ENCODE data around the gene CAB39L.

CAB39L gene

DNA sequence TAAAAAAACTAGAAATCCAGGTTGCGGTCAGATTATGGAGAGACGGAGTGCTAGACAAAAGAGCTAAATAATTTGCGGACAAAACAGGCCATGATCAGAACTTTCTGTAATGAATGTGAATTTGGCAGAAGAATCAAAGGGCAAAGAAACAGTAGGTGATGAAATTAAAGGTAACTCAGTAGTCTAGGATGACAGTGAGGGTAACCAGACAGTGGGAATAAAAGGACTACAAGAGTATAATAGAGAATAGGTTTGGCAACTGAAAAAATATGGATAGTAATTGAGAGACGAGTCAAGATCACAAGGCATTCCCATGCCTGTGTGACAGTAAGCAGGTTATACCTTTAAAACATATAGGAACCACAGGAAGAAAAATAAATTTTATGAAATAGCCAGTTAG, 35.9 kb downstream of the CAB39L start:
- no peak for DNase-seq
- in situ Hi-C loops (cut with MboI; ENCODE audit: low pct_unique_long_range_greater_than_20kb, low sequenced_read_pairs): no loop called here

DNA sequence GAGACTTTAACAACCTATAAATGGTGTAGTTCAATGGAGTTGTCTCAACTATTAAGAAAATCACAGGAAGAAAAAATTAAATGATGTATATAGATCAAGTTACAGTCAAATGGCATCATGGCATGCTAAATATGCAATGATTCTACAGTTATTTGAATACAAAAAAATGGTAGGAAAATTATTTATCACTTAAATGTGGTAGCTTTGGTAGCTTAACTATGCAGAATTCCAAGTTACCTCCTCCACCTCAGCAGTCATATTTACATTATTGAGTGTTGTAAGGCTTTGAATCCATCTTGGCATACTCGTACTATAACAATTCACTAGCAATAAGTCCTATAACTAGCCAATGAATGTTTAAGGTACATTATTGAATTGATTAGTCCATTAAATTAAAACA, 36.8 kb downstream of the CAB39L start:
- in situ Hi-C loops (cut with MboI; ENCODE audit: low pct_unique_long_range_greater_than_20kb, low sequenced_read_pairs): no loop called here
- DNase-seq: no peak

DNA sequence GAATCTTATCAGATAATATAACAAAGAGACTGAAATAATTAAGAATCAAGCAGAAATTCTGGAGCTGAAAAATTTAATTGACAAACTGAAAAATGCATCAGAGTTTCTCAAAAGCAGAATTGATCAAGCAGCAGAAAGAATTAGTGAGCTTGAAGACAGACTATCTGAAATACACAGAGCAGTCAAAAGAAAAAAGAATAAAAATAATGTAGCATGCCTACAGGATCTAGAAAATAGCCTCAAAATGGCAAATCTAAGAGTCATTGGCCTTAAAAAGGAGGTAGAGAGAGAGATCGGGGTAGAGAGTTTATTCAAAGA, 39.2 kb downstream of the CAB39L start:
- DNase-seq: no peak
- in situ Hi-C loops (cut with MboI; ENCODE audit: low pct_unique_long_range_greater_than_20kb, low sequenced_read_pairs): no loop called here

DNA sequence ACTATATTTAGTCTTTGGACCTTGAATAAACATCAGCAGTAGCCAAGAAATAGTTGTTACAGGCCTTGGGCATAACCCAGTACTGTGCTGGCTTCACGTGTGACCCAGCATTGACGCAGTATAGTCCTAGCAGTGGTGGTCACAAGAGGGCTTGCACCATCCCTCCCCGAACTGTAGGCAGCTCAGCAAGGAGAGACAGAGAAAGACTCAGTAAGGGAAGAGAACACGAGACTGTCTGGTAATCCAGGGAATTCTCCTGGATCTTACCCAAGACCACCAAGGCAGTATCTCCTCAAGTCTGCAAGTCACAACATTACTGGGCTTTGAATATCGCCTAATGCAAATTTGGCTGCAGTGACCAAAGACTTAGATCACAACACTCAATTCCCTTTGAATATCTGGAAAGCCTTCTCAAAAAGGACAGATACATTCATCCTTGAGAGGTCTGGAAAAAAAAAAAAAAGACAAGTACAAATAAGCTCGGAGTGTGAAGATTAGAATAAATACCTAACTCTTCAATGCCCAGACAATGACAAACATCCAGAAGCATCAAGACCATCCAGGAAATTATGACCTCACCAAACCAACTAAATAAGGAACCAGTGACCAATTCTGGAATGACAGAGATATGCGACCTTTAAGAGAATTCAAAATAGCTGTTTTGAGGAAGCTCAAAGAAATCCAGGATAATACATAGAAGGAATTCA, 39.7 kb downstream of the CAB39L start:
- in situ Hi-C loops (cut with MboI; ENCODE audit: low pct_unique_long_range_greater_than_20kb, low sequenced_read_pairs): no loop called here
- no peak for DNase-seq

DNA sequence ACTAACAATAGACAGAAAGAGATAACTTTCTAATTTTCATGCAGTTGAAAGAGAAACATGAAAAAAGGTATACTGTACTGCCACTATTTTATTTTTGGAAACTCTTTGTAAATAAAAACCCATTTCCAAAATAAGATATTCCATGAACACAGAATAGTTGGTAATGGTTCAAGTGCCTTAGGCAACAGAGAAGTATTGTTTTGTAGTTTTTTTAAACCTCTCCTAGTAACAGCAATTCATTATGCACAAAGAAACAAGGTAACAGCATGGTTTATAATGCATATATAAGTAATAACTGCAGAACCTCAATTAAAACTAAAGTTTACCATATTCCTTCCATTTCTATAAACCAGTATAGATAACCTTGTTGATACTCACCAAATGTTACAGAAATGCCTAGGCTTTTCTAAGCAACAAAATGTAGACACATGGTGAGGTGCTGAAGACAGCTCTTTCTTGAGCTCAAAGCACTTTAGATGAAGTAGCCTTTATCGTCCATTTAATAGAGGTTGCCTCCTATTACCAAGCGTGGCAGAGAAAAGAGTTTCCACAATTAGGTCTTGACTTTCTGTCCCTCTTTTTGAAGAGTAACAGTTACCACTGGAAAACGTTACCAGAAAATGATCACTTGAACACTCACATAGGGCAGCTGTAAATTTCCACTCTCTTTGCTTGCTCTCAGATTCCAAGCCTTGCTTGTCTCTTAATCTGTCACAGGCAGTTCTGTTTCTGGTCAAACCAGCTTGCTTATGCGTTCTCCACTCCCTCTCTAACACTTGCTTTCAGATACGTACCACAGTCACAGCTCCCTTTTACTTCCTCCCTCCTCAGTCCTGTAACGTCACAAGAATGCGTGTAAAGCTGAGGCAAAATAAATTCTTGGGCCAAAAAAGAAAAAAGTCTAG, 42.9 kb downstream of the CAB39L start:
- DNase-seq: peak; percentile 41
- in situ Hi-C loops (cut with MboI; ENCODE audit: low pct_unique_long_range_greater_than_20kb, low sequenced_read_pairs): no loop called here

DNA sequence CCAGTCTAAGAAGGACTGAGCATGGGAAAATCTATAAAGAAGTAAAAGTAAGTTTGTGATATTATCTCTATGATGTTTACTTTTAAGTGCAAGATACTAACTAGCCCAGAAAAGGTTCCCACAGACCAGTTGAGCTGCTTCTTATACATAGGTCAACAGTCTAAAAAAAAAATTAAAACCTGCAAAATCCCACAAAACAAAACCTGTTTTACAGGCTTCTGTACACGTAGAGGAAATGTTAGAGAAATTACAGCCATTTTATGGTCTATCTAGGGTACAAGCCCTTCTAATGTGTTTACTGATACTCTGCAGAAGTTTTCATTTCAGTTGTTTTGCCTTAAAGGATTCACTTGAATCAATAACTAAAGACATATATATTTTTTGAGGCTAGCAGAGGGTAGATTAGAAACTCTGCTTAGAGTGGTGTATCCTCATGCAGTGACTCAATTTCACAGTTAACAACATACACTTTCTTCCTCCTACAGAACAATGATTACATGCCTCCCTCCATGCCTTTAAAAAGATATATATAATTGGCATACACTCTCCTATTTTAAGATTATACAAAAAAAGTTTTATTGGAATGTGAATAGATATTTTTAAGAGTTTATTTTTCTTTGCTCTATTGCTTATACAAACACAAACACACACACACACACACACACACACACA, 43.9 kb downstream of the CAB39L start:
- in situ Hi-C loops (cut with MboI; ENCODE audit: low pct_unique_long_range_greater_than_20kb, low sequenced_read_pairs): no loop called here
- DNase-seq: no peak

DNA sequence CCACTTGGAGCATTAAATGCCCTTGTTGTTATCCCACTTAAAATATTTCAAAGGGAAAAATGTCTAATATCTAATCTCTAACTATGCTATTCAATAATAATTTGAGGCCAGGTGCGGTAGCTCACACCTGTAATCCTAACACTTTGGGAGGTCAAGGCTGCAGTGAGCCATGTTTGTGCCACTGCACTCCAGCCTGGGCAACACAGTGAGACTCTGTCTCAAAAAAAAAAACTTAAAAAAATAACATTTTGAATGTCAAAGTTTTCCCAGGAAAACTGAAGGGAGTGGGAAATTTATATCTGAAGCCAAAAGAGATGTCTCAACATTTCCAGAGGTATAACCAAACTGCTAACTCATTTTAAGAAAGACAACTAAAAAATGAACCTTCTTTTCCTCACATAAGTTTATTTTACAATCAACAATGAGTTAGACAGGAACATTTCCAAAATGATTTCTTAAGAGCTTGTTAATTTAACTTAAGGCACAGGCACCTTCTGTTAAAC, 47.9 kb downstream of the CAB39L start:
- in situ Hi-C loops (cut with MboI; ENCODE audit: low pct_unique_long_range_greater_than_20kb, low sequenced_read_pairs): no loop called here
- no peak for DNase-seq

DNA sequence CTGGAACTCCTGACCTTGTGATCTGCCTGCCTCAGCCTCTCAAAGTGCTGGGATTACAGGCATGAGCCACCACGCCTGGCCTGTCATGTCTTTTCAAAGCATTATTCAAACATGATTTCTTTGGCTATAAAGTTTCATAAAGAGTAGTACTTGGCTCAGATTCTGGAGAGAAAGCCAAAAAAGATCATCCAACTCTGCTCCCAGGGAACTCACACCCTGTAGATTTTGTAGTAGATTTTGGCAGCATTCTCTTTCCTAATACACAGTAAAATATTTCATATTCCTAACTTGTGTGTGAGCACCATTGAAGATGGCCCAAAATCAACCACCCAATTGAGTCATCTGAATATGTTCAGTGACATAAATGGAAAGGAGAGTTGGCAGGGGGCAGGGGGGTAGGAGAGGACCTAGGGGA, 48.4 kb downstream of the CAB39L start:
- no peak for DNase-seq
- in situ Hi-C loops (cut with MboI; ENCODE audit: low pct_unique_long_range_greater_than_20kb, low sequenced_read_pairs): no loop called here

DNA sequence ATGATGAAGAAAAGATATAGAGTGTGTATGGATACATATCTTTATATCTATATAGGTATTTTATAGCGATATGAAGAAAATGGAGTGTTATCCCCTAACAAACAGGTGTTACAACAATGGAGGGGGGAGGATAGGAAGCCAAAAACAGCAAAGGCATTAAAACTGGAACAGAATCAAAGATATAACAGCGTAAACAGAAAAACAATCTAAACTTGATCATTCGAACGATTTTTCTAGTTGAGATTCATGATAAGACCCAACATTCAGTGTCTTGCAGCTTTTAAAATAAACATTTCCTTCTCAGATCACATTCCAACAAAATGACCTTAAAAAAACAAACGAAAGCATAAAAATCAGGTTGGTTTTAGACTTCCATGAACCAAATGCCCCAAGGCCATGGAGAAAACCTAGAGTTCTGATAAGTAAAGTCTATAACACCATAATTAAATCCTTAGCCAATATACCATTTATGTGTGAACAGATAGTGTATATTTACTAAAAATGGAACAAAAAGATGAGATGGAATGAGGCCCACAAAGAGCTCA, 55.7 kb downstream of the CAB39L start:
- in situ Hi-C loops (cut with MboI; ENCODE audit: low pct_unique_long_range_greater_than_20kb, low sequenced_read_pairs): no loop called here
- DNase-seq: no peak

DNA sequence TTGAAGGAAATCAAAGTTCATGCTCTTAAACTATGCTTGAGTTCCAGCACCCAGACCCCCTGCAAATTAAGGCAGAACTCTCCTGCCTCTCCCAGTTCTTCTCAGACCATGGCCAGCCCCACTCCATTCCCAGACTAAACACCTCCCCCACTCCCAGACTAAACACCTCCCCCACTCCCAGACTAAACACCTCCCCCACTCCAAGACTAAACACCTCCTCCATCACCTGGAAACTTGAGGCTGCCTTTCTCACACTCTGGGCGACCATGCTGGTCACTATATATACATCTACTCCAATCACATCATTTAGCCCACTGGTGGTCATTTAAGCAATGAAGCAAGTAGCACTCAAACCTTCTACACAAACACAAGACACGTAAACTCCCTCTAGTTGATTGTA, 57.2 kb downstream of the CAB39L start:
- in situ Hi-C loops (cut with MboI; ENCODE audit: low pct_unique_long_range_greater_than_20kb, low sequenced_read_pairs): no loop called here
- no peak for DNase-seq

DNA sequence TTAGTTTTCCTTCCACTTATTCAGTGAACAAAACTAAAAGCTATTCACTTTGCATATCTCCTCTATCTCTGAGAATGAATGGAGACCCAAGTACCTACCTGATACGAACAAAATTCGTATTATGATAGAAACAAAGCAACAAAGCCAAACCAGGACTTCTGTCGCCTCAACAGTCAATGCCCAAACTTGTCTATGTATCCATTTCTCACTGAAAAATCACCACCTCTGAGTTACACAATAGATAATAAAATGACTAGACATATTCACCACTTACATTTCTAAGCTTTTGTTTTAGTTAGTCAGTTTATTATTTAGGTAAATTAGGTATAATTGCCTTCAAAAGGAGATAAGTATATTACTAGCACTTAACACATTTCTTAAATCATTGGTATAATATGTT, 67.7 kb downstream of the CAB39L start:
- no peak for DNase-seq
- in situ Hi-C loops (cut with MboI; ENCODE audit: low pct_unique_long_range_greater_than_20kb, low sequenced_read_pairs): no loop called here

DNA sequence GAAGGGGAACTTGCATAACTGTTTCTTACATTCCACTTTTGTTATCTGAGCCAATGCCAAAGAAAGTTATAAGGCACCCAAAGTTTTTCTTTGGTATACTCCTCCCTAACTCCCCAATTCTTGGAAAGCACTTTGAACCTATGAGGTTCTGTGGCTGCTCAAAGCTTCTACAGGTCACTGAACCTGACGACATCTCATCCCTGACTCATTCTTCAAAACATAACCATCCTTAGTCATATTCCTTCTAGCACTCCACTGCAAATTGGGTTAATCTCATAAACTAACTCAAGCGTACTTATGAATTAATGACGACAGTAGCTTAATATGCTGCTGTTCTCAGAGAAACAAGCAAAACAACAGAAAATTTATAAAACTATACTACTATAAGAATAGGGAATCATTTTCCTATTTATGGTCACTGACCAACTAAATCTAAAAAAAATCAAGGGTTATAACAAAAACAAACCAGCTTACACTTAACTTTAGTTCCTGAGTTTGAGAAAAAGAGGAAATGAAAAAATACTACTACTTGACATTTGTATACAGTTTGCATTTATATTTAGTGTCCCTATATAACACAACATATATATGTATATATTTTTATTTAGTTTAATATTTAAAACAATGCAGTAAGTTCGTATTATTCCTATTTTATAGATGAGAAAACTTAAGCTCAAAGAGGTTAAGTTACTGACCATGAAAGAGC, 69.1 kb downstream of the CAB39L start:
- DNase-seq: peak; percentile 28
- in situ Hi-C loops (cut with MboI; ENCODE audit: low pct_unique_long_range_greater_than_20kb, low sequenced_read_pairs): no loop called here

DNA sequence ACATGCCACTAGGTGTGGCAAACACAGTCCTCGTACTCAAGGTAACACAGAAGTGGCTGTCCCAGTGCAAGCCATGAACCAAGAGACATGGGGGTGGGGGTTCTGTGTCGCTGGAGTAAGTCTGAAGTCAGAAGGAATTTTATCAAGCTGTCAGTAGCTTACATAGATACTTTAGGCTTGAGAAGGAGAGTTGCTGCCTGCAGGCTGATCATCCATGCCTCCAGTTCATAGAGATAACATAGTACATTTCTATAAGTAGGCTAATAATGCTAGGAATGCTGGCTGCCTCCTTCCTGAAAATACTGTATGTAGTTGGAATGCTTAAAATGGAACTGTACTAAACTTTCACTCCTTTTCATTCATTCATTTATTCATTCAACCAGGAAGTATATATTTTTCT, 70.1 kb downstream of the CAB39L start:
- in situ Hi-C loops (cut with MboI; ENCODE audit: low pct_unique_long_range_greater_than_20kb, low sequenced_read_pairs): no loop called here
- no peak for DNase-seq

DNA sequence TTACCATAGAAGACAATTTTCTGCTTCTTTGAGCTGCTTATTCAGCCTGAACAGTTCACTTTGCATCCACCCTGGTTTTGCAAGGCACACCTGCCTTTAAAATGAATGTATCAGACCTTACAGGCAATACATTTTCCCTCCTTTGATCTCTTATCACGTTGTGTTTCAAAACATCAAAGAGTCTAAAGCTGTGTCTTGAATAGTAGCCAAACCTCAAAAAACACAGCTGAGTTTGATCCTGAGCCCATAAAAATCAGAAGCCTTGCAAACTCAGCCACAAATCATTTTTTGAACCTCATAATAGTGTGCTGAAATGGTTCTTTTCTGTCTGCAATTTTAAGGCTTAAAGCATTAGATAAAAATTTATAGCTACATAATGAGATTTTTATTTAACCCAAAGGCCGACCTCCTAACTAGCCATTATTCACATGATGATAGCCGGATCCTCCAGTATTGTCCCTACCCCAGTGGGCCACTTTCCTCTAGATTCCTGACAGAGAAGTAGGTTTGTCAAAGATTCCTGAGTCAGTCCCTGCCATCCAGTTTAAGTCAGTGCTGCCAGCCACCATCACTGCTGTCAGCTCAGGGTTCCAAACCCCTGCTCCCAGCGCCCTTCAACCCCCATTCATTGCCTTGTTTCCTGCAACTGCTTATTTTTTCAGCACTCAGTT, 71.8 kb downstream of the CAB39L start:
- DNase-seq: no peak
- in situ Hi-C loops (cut with MboI; ENCODE audit: low pct_unique_long_range_greater_than_20kb, low sequenced_read_pairs): no loop called here

DNA sequence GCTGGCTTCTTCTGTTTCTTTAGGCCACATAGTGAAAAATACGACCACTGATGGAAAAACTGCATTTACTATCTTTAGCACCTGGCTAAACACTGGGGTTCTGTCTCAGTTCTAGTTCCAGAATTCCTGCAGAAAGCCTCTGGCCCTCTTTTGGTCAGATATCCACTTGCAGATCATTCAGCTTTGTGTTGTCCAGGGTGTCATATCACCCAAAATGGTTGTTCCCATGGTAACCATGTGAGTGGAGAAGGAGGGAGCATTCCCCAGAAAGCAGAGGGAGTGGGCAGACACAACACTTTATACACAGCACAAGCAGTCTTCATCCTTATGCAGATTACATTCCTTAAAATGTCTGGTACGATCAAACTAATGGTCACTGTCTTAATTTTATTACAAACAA, 73.5 kb downstream of the CAB39L start:
- DNase-seq: no peak
- in situ Hi-C loops (cut with MboI; ENCODE audit: low pct_unique_long_range_greater_than_20kb, low sequenced_read_pairs): no loop called here

DNA sequence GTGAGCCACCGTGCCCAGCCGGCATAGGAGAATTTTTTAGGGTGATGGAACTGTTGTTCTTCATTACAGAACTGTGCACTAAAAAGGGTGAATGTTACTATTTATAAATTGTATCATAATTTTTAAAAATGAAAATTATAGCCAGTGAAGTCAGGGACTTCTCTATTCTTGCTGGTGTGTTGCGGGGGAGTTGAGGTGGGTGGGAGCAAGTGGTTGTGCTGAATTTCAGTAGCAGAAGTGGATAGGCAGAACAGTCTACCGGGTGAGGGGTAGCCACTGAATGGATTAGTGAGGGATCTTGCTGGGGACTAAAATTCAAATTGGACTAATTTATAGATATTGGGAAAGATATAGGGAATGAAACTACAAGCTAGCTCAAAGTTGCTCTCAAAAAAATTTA, 74.0 kb downstream of the CAB39L start:
- in situ Hi-C loops (cut with MboI; ENCODE audit: low pct_unique_long_range_greater_than_20kb, low sequenced_read_pairs): no loop called here
- DNase-seq: peak; percentile 56

DNA sequence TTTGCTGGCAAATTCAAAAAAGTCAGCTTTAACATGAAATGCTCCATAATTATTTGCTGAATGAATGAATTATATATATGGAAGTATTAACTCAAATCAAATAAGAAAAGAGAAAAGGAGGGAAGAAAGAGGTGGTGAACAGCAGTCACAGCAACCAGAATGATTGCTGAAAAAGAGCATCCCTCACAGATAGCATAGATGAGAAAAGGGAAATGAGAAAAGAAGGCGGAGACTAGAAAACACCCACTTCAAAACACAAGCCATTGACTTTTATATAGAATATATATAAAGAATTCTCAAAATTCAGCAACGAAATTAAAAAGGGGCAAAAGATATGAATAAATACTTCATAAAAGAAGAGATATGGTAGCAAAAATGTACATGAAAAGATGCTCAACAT, 75.2 kb downstream of the CAB39L start:
- in situ Hi-C loops (cut with MboI; ENCODE audit: low pct_unique_long_range_greater_than_20kb, low sequenced_read_pairs): no loop called here
- DNase-seq: no peak

DNA sequence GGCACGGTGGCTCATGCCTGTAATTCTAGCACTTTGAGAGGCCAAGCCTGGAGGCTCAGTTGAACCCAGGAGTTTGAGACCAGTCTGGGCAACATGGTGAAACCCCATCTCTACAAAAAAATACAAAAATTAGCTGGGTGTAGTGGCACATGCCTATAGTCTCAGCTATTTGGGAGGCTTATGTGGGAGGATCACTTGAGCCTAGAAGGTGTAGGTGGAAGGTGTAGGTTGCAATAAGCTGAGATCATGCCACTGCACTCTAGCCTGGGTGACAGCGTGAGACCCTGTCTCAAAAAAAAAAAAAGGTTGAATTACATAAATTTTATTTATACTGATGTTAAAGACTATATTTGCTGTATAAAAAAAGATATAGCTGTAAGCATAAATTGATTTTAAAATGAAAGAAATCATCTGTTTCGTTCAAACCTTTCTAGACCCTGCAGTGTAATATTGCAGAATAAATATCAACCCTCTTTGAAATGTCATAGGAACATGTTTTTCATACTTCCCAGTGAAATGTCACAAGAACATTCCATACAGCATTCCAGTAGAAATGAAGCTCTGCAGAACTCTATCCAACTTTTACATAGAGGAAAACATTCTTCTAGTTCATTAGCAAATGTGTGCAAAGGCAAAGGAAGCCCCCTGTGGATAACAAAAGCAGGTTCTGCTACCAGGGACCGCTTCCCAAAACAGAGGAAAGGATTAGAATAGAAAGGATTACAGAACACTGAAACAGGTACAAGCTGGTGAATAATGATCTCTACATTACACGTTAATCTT, 76.0 kb downstream of the CAB39L start:
- in situ Hi-C loops (cut with MboI; ENCODE audit: low pct_unique_long_range_greater_than_20kb, low sequenced_read_pairs): no loop called here

More for the DNA sequence above, 76.0 kb downstream of the CAB39L start:
- DNase-seq: no peak

Data from KBM-7 (cell line).